GM23338 (cell line): ENCODE results near the gene PRSS56. TPM values are rescaled to one million over a fixed set of nuclear protein-coding genes. Genes with fewer than 3 reads are reported as not detected.

Experiments used
- ATAC-seq: fragments of 200-7000 bp; cut with Tn5 transposase; 3 replicates; pipeline ENCODE4 v1.9.1; 2020
- DNase-seq: peaks from one replicate; pipeline ENCODE4 v3.0.0-alpha.2; 2015; ENCODE audit warnings: low spot score
- H2AFZ ChIP-seq: fragments of 200-600 bp; sonication (generic); 2 replicates; pipeline ENCODE4 v1.8.0; 2016; ENCODE audit warnings: antibody characterized with exemption, mild to moderate bottlenecking, moderate library complexity
- H3F3A ChIP-seq: fragments of 200-600 bp; sonication (generic); replicated peaks from 2 replicates; pipeline ENCODE4 v1.8.0; 2017; ENCODE audit warnings: antibody characterized with exemption, mixed run types, low read depth
- H3K27ac ChIP-seq: fragments of 200-600 bp; sonication (generic); 2 replicates; pipeline ENCODE4 v1.6.1; 2016; ENCODE audit warnings: low read depth
- H3K27me3 ChIP-seq: fragments of 200-600 bp; sonication (generic); 2 replicates; pipeline ENCODE4 v1.8.0; 2016; ENCODE audit warnings: mild to moderate bottlenecking, mixed run types, moderate library complexity; ENCODE audit not compliant: insufficient read depth
- H3K36me3 ChIP-seq: fragments of 200-600 bp; sonication (generic); 2 replicates; pipeline ENCODE4 v1.8.0; 2016; ENCODE audit warnings: mild to moderate bottlenecking; ENCODE audit not compliant: insufficient read depth
- H3K4me1 ChIP-seq: fragments of 200-600 bp; sonication (generic); 2 replicates; pipeline ENCODE4 v1.8.0; 2016; ENCODE audit warnings: mild to moderate bottlenecking, moderate library complexity; ENCODE audit not compliant: insufficient read depth
- H3K4me2 ChIP-seq: fragments of 200-600 bp; sonication (generic); 2 replicates; pipeline ENCODE4 v1.7.1; 2017; ENCODE audit warnings: mixed run types
- H3K4me3 ChIP-seq: fragments of 200-600 bp; sonication (generic); 2 replicates; pipeline ENCODE4 v1.6.1; 2016; ENCODE audit warnings: mixed run types
- H3K79me2 ChIP-seq: fragments of 200-600 bp; sonication (generic); replicated peaks from 2 replicates; pipeline ENCODE4 v1.8.0; 2017; ENCODE audit warnings: mild to moderate bottlenecking; ENCODE audit not compliant: insufficient read depth
- H3K9me2 ChIP-seq: fragments of 200-600 bp; sonication (generic); 2 replicates; pipeline ENCODE4 v1.8.0; 2017; ENCODE audit not compliant: insufficient read depth
- H4K20me1 ChIP-seq: fragments of 200-600 bp; sonication (generic); replicated peaks from 2 replicates; pipeline ENCODE4 v1.8.0; 2017; ENCODE audit warnings: mild to moderate bottlenecking; ENCODE audit not compliant: insufficient read depth
- H3K27ac Mint-ChIP-seq: 2 replicates; pipeline ENCODE4 v1.8.0; 2020; ENCODE audit warnings: inconsistent platforms, mild to moderate bottlenecking, moderate library complexity, mixed read lengths
- H3K27me3 Mint-ChIP-seq: 3 replicates; pipeline ENCODE4 v1.8.0; 2022; ENCODE audit warnings: low read depth, mild to moderate bottlenecking, moderate library complexity, mixed read lengths, inconsistent platforms; ENCODE audit not compliant: insufficient read depth, poor library complexity
- H3K36me3 Mint-ChIP-seq: 3 replicates; pipeline ENCODE4 v1.8.0; 2021; ENCODE audit warnings: low read depth, mild to moderate bottlenecking, inconsistent platforms, moderate library complexity, mixed read lengths
- H3K4me1 Mint-ChIP-seq: 3 replicates; pipeline ENCODE4 v1.8.0; 2020; ENCODE audit warnings: mild to moderate bottlenecking, inconsistent platforms, mixed read lengths
- H3K4me3 Mint-ChIP-seq: 3 replicates; pipeline ENCODE4 v1.8.0; 2021; ENCODE audit warnings: moderate library complexity, mild to moderate bottlenecking, inconsistent platforms, mixed read lengths
- H3K9me3 Mint-ChIP-seq: 3 replicates; pipeline ENCODE4 v1.8.0; 2020; ENCODE audit warnings: moderate library complexity, mild to moderate bottlenecking, inconsistent platforms, mixed read lengths
- EZH2 ChIP-seq: fragments of 200-600 bp; sonication (generic); IDR thresholded peaks from one replicate; pipeline ENCODE4 v1.8.0; 2017; ENCODE audit warnings: antibody characterized with exemption, mild to moderate bottlenecking, low read depth; ENCODE audit not compliant: unreplicated experiment
- EZH2phosphoT487 ChIP-seq: fragments of 200-600 bp; sonication (generic); IDR thresholded peaks from one replicate; pipeline ENCODE4 v1.8.1; 2018; ENCODE audit warnings: antibody characterized with exemption; ENCODE audit not compliant: unreplicated experiment
- JUNB ChIP-seq: IDR thresholded peaks from one replicate; pipeline ENCODE4 v1.6.1; 2016; ENCODE audit warnings: antibody characterized with exemption; ENCODE audit not compliant: unreplicated experiment
- NANOG ChIP-seq: IDR thresholded peaks from 2 replicates; pipeline ENCODE4 v1.6.1; 2016; ENCODE audit warnings: antibody characterized with exemption, borderline replicate concordance
- POLR2AphosphoS5 ChIP-seq: IDR thresholded peaks from 2 replicates; pipeline ENCODE4 v1.6.1; 2016; ENCODE audit warnings: antibody characterized with exemption, low read depth
- REST ChIP-seq: IDR thresholded peaks from one replicate; pipeline ENCODE4 v1.6.1; 2018; ENCODE audit warnings: antibody characterized with exemption; ENCODE audit not compliant: unreplicated experiment
- ZNF114 ChIP-seq: fragments of 250-450 bp; sonication (Bioruptor Pico); IDR thresholded peaks from 2 replicates; pipeline ENCODE4 v1.5.0; 2020; ENCODE audit warnings: mild to moderate bottlenecking, moderate library complexity
- ZNF462 ChIP-seq: fragments of 250-450 bp; sonication (Bioruptor Pico); IDR thresholded peaks from 2 replicates; pipeline ENCODE4 v1.5.0; 2020; ENCODE audit warnings: mild to moderate bottlenecking, moderate library complexity
- polyA plus RNA-seq: library from polyadenylated mRNA; unstranded; fragments of >200 nt; fragmentation: Nextera tagmentation; extraction: Ambion mirVana; gene quantifications from 2 replicates; pipeline ENCODE4 v1.2.1, GENCODE V29; 2016
- total RNA-seq: library from RNA; depleted of rRNA; stranded (reverse); fragments of >200 nt; shearing (Covaris generic); gene quantifications from 2 replicates; pipeline ENCODE4 v1.2.3, GENCODE V29; 2014

PRSS56 gene
- total and polyA plus RNA-seq, 2 experiments from 2014 or later = 0.27 to 0.31 TPM

GRCh38 chr2:232511336-232511890 lies 8.8 kb upstream of the PRSS56 start:
- Histone ChIP-seq H3K4me1 (no peaks in the 10 kb centered on the region), H2AFZ (no peak overlapping the region), H3K27ac (no peak overlapping the region), H3K79me2 (no peaks in the 10 kb centered on the region), H3F3A (0 out of 2 replicates have a peak, but pooled peaks cover 2% of the 10 kb centered on the region), H4K20me1 (no peaks in the 10 kb centered on the region), H3K9me2 (no peaks in the 10 kb centered on the region), H3K4me2 (no peak overlapping the region), H3K27me3 (0 out of 2 replicates have a peak, but pooled peaks cover 2% of the 10 kb centered on the region), H3K4me3 (no peak overlapping the region), H3K36me3 (no peaks in the 10 kb centered on the region)
- DNase-seq (no peak), ATAC-seq (no peak)
- Mint-ChIP-seq H3K9me3 (no peaks in the 10 kb centered on the region; the same call in 2 of the 3 replicates), H3K27me3 (peaks cover 16% of the 10 kb centered on the region), H3K36me3 (no peaks in the 10 kb centered on the region), H3K4me3 (no peak overlapping the region), H3K27ac (no peak overlapping the region), H3K4me1 (peaks cover 10% of the 10 kb centered on the region)
- TF ChIP-seq NANOG = no peak
- no peak for TF ChIP-seq JUNB
- TF ChIP-seq POLR2AphosphoS5 = no peak
- TF ChIP-seq ZNF114 (CRISPR knock-in tag) = no peak
- no peak for TF ChIP-seq ZNF462 (CRISPR knock-in tag)
- TF ChIP-seq REST = no peak
- TF ChIP-seq EZH2 = no peak
- TF ChIP-seq EZH2phosphoT487 = no peak
